HG02798 (cell line): ENCODE data around the gene NELL2.

Source experiments
- ATAC-seq: cut with Tn5 transposase; IDR thresholded peaks from one replicate; pipeline ENCODE4 v1.9.1; 2021; ENCODE audit warnings: mild to moderate bottlenecking; ENCODE audit not compliant: unreplicated experiment, poor library complexity

NELL2 gene

GRCh38 chr12:44500423-44500822 is 375.7 kb downstream of the NELL2 start:
- ATAC-seq = no peak

- no peak for ATAC-seq
Measured at GRCh38 chr12:44497044-44497443, 379.1 kb downstream of the NELL2 start.

GRCh38 chr12:44490181-44490580 is 385.9 kb downstream of the NELL2 start:
- no peak for ATAC-seq

GRCh38 chr12:44488180-44488579 is 387.9 kb downstream of the NELL2 start:
- ATAC-seq = no peak

GRCh38 chr12:44484862-44485261 is 391.3 kb downstream of the NELL2 start:
- ATAC-seq = no peak

- ATAC-seq = no peak
Measured at GRCh38 chr12:44477331-44477980, 398.7 kb downstream of the NELL2 start.

- ATAC-seq = no peak
Measured at GRCh38 chr12:44476683-44477082, 399.4 kb downstream of the NELL2 start.

- no peak for ATAC-seq
Measured at GRCh38 chr12:44465139-44465538, 411.0 kb downstream of the NELL2 start.

GRCh38 chr12:44464180-44464579 is 411.9 kb downstream of the NELL2 start:
- ATAC-seq = no peak

- no peak for ATAC-seq
Measured at GRCh38 chr12:44462729-44463128, 413.4 kb downstream of the NELL2 start.

- ATAC-seq = no peak
Measured at GRCh38 chr12:44460261-44460660, 415.9 kb downstream of the NELL2 start.

- ATAC-seq = no peak
Measured at GRCh38 chr12:44459569-44459968, 416.5 kb downstream of the NELL2 start.
